Measurements from ENCODE around the gene IL13RA2. TPM values are rescaled to one million over a fixed set of nuclear protein-coding genes. Genes with fewer than 3 reads are reported as not detected.

IL13RA2 gene
- total RNA-seq, 1 experiment from 2014 or later: not detected

DNA sequence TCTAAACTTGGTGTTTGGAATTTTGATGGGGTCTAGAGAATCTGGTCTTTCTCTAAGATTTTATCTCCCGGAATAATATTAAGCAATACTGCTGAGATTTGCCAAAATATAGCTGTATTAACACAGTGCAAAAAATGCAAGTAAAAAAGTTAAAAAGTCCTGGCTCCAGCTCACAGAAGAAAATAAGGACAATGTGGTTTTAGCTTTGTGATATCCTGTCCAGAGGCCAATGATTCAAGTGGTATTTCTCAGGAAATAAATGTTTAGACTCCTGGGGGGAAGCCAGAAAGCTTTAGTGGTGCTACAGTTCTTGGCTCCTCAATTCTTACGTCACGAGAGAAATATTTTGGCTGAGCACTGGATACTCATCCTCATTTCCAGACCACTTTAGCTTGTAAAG, 40.9 kb upstream of the IL13RA2 start:
- no peak for TF ChIP-seq EZH2 (IDR thresholded peaks at IDR 0.05)
- no peak for TF ChIP-seq CEBPB (IDR thresholded peaks at IDR 0.05; ENCODE audit: low read depth)
- TF ChIP-seq POLR2A (IDR thresholded peaks at IDR 0.05; ENCODE audit: borderline replicate concordance, extremely low read depth, insufficient read depth, insufficient read length): no peak
- no peak for TF ChIP-seq ELF1 (IDR thresholded peaks at IDR 0.05; ENCODE audit: borderline replicate concordance, low read depth)
- TF ChIP-seq, protein P1, sequence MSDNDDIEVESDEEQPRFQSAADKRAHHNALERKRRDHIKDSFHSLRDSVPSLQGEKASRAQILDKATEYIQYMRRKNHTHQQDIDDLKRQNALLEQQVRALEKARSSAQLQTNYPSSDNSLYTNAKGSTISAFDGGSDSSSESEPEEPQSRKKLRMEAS (IDR thresholded peaks at IDR 0.05): no peak
- no peak for TF ChIP-seq ZNF274 (IDR thresholded peaks at IDR 0.05; ENCODE audit: low read depth, low read length)
- TF ChIP-seq POLR2AphosphoS5 (IDR thresholded peaks at IDR 0.05; ENCODE audit: low read depth, low read length): no peak
- no peak for TF ChIP-seq SRF (IDR thresholded peaks at IDR 0.05; ENCODE audit: low read depth)
- TF ChIP-seq, protein P2, sequence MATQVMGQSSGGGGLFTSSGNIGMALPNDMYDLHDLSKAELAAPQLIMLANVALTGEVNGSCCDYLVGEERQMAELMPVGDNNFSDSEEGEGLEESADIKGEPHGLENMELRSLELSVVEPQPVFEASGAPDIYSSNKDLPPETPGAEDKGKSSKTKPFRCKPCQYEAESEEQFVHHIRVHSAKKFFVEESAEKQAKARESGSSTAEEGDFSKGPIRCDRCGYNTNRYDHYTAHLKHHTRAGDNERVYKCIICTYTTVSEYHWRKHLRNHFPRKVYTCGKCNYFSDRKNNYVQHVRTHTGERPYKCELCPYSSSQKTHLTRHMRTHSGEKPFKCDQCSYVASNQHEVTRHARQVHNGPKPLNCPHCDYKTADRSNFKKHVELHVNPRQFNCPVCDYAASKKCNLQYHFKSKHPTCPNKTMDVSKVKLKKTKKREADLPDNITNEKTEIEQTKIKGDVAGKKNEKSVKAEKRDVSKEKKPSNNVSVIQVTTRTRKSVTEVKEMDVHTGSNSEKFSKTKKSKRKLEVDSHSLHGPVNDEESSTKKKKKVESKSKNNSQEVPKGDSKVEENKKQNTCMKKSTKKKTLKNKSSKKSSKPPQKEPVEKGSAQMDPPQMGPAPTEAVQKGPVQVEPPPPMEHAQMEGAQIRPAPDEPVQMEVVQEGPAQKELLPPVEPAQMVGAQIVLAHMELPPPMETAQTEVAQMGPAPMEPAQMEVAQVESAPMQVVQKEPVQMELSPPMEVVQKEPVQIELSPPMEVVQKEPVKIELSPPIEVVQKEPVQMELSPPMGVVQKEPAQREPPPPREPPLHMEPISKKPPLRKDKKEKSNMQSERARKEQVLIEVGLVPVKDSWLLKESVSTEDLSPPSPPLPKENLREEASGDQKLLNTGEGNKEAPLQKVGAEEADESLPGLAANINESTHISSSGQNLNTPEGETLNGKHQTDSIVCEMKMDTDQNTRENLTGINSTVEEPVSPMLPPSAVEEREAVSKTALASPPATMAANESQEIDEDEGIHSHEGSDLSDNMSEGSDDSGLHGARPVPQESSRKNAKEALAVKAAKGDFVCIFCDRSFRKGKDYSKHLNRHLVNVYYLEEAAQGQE (IDR thresholded peaks at IDR 0.05; ENCODE audit: low read depth): no peak
- TF ChIP-seq EGR1 (IDR thresholded peaks at IDR 0.05; ENCODE audit: low read depth): no peak
- no peak for TF ChIP-seq ZFX (IDR thresholded peaks at IDR 0.05)
- TF ChIP-seq, protein P3, sequence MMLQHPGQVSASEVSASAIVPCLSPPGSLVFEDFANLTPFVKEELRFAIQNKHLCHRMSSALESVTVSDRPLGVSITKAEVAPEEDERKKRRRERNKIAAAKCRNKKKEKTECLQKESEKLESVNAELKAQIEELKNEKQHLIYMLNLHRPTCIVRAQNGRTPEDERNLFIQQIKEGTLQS (IDR thresholded peaks at IDR 0.05): no peak
- TF ChIP-seq RAD21 (IDR thresholded peaks at IDR 0.05; ENCODE audit: low read depth): no peak
- Histone ChIP-seq H3K9me2 (ENCODE audit: insufficient read depth) (no peaks in the 10 kb centered on the region), H2AFZ (ENCODE audit: low read depth, low read length, poor library complexity, severe bottlenecking) (no peak overlapping the region), H3K4me3 (replicated peaks in 1 of 2; ENCODE audit: low read depth in 1 of 2, low read length in 2 of 2) (no peak overlapping the region), H3K36me3 (ENCODE audit: control insufficient read depth in 1 of 2, insufficient read depth in 2 of 2, low read length in 2 of 2) (no peaks in the 10 kb centered on the region), H4K20me1 (ENCODE audit: insufficient read depth) (no peaks in the 10 kb centered on the region), H3K79me2 (ENCODE audit: insufficient read depth, low read length) (no peaks in the 10 kb centered on the region), H3K27ac (ENCODE audit: low read depth, low read length) (no peak overlapping the region), H3K9ac (ENCODE audit: low read length) (no peak overlapping the region), H3K9me3 (ENCODE audit: control insufficient read depth in 1 of 2, insufficient read depth in 1 of 2, low read depth in 1 of 2, low read length in 2 of 2) (no peaks in the 10 kb centered on the region), H3K27me3 (ENCODE audit: insufficient read depth, low read length) (0 out of 2 replicates have a peak, but pooled peaks cover 2% of the 10 kb centered on the region), H3K4me2 (ENCODE audit: low read length) (no peak overlapping the region), H3K4me1 (ENCODE audit: control insufficient read depth in 1 of 2, insufficient read depth in 2 of 2, low read length in 2 of 2) (no peaks in the 10 kb centered on the region)
- ChIA-PET CTCF (no interaction called here), RAD21 (ENCODE audit: low non-redundant PET in 1 of 2, low total read pairs in 2 of 2, uncharacterized antibody in 2 of 2, unreplicated experiment in 2 of 2) (no interaction called here), POLR2A (no interaction called here)
- ATAC-seq (no peak), DNase-seq (ENCODE audit: low read depth, low spot score) (no peak)
- BruUV-seq (replicated peaks): no TSS peak
- intact Hi-C loops (cut with micrococcal nuclease): no loop called here

Data from HCT116 (cell line).